WTC11 (cell line): ENCODE measurements around the gene CPB2. TPM values are rescaled to one million over a fixed set of nuclear protein-coding genes. Genes with fewer than 3 reads are reported as not detected.

ENCODE experiments used
- ATAC-seq: fragments of 200-7000 bp; cut with Tn5 transposase; 2 replicates; pipeline ENCODE4 v1.10.0; 2021; ENCODE audit warnings: mild to moderate bottlenecking, moderate library complexity
- CTCF ChIA-PET: fragments of 300-600 bp; sonication (Branson Sonifier 250); formaldehyde crosslinking; loops from one replicate; lab custom pipeline; 2021; ENCODE audit warnings: antibody characterized with exemption; lab: Charles Lee
- POLR2A ChIA-PET: fragments of 350-600 bp; sonication (Branson Sonifier 250); formaldehyde crosslinking; loops from one replicate; lab custom pipeline; 2021; ENCODE audit warnings: antibody characterized with exemption; lab: Charles Lee
- DNase-seq: peaks from one replicate; pipeline ENCODE4 v3.0.0; 2021; ENCODE audit warnings: low spot score
- H3K27ac Mint-ChIP-seq: 2 replicates; pipeline ENCODE4 v1.8.0; 2021; ENCODE audit warnings: mixed read lengths
- H3K27me3 Mint-ChIP-seq: 2 replicates; pipeline ENCODE4 v1.8.0; 2021; ENCODE audit warnings: low read depth, mild to moderate bottlenecking, moderate library complexity, mixed read lengths
- H3K36me3 Mint-ChIP-seq: 2 replicates; pipeline ENCODE4 v1.8.0; 2021; ENCODE audit warnings: mixed read lengths
- H3K4me1 Mint-ChIP-seq: 2 replicates; pipeline ENCODE4 v1.8.0; 2022; ENCODE audit warnings: mixed read lengths
- H3K4me3 Mint-ChIP-seq: 2 replicates; pipeline ENCODE4 v1.8.0; 2021; ENCODE audit warnings: mild to moderate bottlenecking, moderate library complexity, mixed read lengths
- H3K9me3 Mint-ChIP-seq: 2 replicates; pipeline ENCODE4 v1.8.0; 2021; ENCODE audit warnings: mixed read lengths
- ATF1 ChIP-seq: sonication (generic); formaldehyde crosslinking; IDR thresholded peaks from 2 replicates; pipeline ENCODE4 v1.8.1; 2023; ENCODE audit warnings: mild to moderate bottlenecking, moderate library complexity, missing genetic modification reagents
- ELF4 ChIP-seq: sonication (generic); formaldehyde crosslinking; IDR thresholded peaks from 2 replicates; pipeline ENCODE4 v1.8.1; 2022; ENCODE audit warnings: low read depth, mild to moderate bottlenecking, moderate library complexity, missing genetic modification reagents
- FOXK1 ChIP-seq: sonication (generic); formaldehyde crosslinking; IDR thresholded peaks from 2 replicates; pipeline ENCODE4 v1.8.0; 2022; ENCODE audit warnings: mild to moderate bottlenecking, moderate library complexity, missing genetic modification reagents
- GABPB1 ChIP-seq: sonication (generic); formaldehyde crosslinking; IDR thresholded peaks from 2 replicates; pipeline ENCODE4 v1.8.1; 2023; ENCODE audit warnings: mild to moderate bottlenecking, missing genetic modification reagents
- MYBL2 ChIP-seq: sonication (generic); formaldehyde crosslinking; IDR thresholded peaks from 2 replicates; pipeline ENCODE4 v1.8.1; 2023; ENCODE audit warnings: mild to moderate bottlenecking, moderate library complexity, missing genetic modification reagents
- NFATC4 ChIP-seq: fragments of 250-450 bp; sonication (Bioruptor Pico); IDR thresholded peaks from 2 replicates; pipeline ENCODE4 v1.9.0; 2021; ENCODE audit warnings: mild to moderate bottlenecking
- RORB ChIP-seq: fragments of 250-450 bp; sonication (Bioruptor Pico); IDR thresholded peaks from 2 replicates; pipeline ENCODE4 v1.9.0; 2021; ENCODE audit warnings: mild to moderate bottlenecking
- SOX15 ChIP-seq: fragments of 250-450 bp; sonication (Bioruptor Pico); IDR thresholded peaks from 2 replicates; pipeline ENCODE4 v1.9.0; 2021; ENCODE audit warnings: mild to moderate bottlenecking
- ZBTB21 ChIP-seq: sonication (generic); formaldehyde crosslinking; IDR thresholded peaks from 2 replicates; pipeline ENCODE4 v1.8.1; 2023; ENCODE audit warnings: mild to moderate bottlenecking, missing genetic modification reagents, borderline replicate concordance
- ZNF121 ChIP-seq: sonication (generic); formaldehyde crosslinking; IDR thresholded peaks from 2 replicates; pipeline ENCODE4 v1.8.0; 2023; ENCODE audit warnings: missing genetic modification reagents
- ZNF232 ChIP-seq: sonication (generic); formaldehyde crosslinking; IDR thresholded peaks from 2 replicates; pipeline ENCODE4 v1.8.0; 2022; ENCODE audit warnings: mild to moderate bottlenecking, missing genetic modification reagents
- ZNF423 ChIP-seq: fragments of 250-450 bp; sonication (Bioruptor Pico); IDR thresholded peaks from 2 replicates; pipeline ENCODE4 v2.1.2; 2022; ENCODE audit warnings: mild to moderate bottlenecking, moderate library complexity
- total RNA-seq: library from RNA; stranded (reverse); gene quantifications from 3 replicates; pipeline ENCODE4 v1.2.3, GENCODE V29; 2021
- TF ChIP-seq, protein P1 (sequence below): sonication (generic); formaldehyde crosslinking; IDR thresholded peaks from 2 replicates; pipeline ENCODE4 v1.8.0; 2023; ENCODE audit warnings: missing genetic modification reagents
- TF ChIP-seq, protein P2 (sequence below): sonication (generic); formaldehyde crosslinking; IDR thresholded peaks from 2 replicates; pipeline ENCODE4 v1.8.1; 2022; ENCODE audit warnings: mild to moderate bottlenecking, moderate library complexity, missing genetic modification reagents
- TF ChIP-seq, protein P3 (sequence below): sonication (generic); formaldehyde crosslinking; IDR thresholded peaks from 2 replicates; pipeline ENCODE4 v1.8.1; 2023; ENCODE audit warnings: mild to moderate bottlenecking, missing genetic modification reagents, borderline replicate concordance
- TF ChIP-seq, protein P4 (sequence below): fragments of 250-450 bp; sonication (Bioruptor Pico); IDR thresholded peaks from 2 replicates; pipeline ENCODE4 v1.8.0; 2021; ENCODE audit warnings: mild to moderate bottlenecking
- TF ChIP-seq, protein P5 (sequence below): sonication (generic); formaldehyde crosslinking; IDR thresholded peaks from 2 replicates; pipeline ENCODE4 v1.8.1; 2023; ENCODE audit warnings: mild to moderate bottlenecking, moderate library complexity, missing genetic modification reagents
- TF ChIP-seq, protein P6 (sequence below): fragments of 250-450 bp; sonication (Bioruptor Pico); IDR thresholded peaks from 2 replicates; pipeline ENCODE4 v1.9.0; 2021; ENCODE audit warnings: mild to moderate bottlenecking, borderline replicate concordance

CPB2 gene
- total RNA-seq, 1 experiment from 2014 or later: 0.33 TPM

DNA sequence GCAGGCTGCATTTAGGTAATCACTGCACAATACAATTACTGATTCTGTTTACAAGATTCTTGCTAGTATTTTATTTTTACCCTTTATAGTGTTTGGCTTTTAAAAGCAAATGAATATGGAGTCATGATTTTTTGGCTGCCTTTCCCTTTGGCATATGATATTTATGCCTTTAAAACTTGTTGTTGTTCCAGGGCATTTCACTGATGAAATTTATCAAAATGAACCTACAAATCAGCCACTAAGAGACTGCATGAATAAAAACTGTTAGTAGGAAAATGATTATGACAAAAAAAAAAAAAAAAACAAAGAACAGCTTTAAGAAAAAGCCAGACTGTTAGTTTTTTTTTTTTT lies 2.6 kb downstream of the CPB2 start (continued):
- TF ChIP-seq, protein P1, sequence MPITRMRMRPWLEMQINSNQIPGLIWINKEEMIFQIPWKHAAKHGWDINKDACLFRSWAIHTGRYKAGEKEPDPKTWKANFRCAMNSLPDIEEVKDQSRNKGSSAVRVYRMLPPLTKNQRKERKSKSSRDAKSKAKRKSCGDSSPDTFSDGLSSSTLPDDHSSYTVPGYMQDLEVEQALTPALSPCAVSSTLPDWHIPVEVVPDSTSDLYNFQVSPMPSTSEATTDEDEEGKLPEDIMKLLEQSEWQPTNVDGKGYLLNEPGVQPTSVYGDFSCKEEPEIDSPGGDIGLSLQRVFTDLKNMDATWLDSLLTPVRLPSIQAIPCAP (CRISPR knock-in tag): no peak
- TF ChIP-seq, protein P2, sequence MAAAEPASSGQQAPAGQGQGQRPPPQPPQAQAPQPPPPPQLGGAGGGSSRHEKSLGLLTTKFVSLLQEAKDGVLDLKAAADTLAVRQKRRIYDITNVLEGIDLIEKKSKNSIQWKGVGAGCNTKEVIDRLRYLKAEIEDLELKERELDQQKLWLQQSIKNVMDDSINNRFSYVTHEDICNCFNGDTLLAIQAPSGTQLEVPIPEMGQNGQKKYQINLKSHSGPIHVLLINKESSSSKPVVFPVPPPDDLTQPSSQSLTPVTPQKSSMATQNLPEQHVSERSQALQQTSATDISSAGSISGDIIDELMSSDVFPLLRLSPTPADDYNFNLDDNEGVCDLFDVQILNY (CRISPR knock-in tag): no peak
- TF ChIP-seq ZBTB21 (CRISPR knock-in tag) (no peak), SOX15 (CRISPR knock-in tag) (no peak)

DNA sequence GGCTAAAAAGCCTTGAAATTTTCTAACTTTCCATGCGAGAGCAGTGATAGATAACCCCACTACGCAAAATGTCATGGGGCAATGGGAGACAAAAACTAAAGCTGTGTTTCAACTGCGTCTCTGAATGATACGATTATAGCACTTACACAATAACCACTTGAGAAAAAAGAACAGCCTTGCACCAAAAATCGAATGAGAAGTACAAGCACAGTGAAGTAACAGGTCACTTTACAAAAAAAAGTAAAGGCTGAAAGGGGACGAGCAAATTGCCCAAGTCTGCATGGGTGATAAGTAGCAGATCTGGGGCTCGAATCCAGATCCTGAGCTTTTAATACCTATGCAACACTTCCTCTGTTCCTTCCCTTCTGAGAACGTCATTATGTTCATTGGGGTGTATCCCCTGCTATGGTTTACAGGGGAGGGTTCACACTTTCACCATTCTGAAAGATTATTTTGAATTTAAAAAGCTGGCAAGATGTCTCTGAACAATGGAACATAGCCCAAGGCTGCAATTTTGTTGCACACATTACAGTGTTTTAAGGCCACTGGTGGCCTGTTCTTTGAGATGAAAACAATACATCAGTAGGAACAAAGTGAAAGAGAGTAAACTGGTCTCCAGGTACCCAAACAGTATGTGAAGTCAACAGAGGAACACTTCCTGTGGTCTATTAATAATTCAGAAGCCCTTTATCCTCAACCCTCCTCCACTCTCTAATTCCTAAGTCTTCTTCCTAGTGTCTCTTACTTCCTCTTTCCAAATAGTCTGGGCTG lies 3.2 kb downstream of the CPB2 start:
- no peak for DNase-seq
- TF ChIP-seq, protein P3, sequence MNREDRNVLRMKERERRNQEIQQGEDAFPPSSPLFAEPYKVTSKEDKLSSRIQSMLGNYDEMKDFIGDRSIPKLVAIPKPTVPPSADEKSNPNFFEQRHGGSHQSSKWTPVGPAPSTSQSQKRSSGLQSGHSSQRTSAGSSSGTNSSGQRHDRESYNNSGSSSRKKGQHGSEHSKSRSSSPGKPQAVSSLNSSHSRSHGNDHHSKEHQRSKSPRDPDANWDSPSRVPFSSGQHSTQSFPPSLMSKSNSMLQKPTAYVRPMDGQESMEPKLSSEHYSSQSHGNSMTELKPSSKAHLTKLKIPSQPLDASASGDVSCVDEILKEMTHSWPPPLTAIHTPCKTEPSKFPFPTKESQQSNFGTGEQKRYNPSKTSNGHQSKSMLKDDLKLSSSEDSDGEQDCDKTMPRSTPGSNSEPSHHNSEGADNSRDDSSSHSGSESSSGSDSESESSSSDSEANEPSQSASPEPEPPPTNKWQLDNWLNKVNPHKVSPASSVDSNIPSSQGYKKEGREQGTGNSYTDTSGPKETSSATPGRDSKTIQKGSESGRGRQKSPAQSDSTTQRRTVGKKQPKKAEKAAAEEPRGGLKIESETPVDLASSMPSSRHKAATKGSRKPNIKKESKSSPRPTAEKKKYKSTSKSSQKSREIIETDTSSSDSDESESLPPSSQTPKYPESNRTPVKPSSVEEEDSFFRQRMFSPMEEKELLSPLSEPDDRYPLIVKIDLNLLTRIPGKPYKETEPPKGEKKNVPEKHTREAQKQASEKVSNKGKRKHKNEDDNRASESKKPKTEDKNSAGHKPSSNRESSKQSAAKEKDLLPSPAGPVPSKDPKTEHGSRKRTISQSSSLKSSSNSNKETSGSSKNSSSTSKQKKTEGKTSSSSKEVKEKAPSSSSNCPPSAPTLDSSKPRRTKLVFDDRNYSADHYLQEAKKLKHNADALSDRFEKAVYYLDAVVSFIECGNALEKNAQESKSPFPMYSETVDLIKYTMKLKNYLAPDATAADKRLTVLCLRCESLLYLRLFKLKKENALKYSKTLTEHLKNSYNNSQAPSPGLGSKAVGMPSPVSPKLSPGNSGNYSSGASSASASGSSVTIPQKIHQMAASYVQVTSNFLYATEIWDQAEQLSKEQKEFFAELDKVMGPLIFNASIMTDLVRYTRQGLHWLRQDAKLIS (CRISPR knock-in tag): no peak
- no peak for TF ChIP-seq ZNF423 (CRISPR knock-in tag)
- no peak for TF ChIP-seq FOXK1 (CRISPR knock-in tag)
- TF ChIP-seq GABPB1 (CRISPR knock-in tag): no peak
- TF ChIP-seq, protein P4, sequence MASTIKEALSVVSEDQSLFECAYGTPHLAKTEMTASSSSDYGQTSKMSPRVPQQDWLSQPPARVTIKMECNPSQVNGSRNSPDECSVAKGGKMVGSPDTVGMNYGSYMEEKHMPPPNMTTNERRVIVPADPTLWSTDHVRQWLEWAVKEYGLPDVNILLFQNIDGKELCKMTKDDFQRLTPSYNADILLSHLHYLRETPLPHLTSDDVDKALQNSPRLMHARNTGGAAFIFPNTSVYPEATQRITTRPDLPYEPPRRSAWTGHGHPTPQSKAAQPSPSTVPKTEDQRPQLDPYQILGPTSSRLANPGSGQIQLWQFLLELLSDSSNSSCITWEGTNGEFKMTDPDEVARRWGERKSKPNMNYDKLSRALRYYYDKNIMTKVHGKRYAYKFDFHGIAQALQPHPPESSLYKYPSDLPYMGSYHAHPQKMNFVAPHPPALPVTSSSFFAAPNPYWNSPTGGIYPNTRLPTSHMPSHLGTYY: no peak
- TF ChIP-seq MYBL2 (CRISPR knock-in tag): no peak
- TF ChIP-seq RORB (CRISPR knock-in tag): no peak
- TF ChIP-seq, protein P5, sequence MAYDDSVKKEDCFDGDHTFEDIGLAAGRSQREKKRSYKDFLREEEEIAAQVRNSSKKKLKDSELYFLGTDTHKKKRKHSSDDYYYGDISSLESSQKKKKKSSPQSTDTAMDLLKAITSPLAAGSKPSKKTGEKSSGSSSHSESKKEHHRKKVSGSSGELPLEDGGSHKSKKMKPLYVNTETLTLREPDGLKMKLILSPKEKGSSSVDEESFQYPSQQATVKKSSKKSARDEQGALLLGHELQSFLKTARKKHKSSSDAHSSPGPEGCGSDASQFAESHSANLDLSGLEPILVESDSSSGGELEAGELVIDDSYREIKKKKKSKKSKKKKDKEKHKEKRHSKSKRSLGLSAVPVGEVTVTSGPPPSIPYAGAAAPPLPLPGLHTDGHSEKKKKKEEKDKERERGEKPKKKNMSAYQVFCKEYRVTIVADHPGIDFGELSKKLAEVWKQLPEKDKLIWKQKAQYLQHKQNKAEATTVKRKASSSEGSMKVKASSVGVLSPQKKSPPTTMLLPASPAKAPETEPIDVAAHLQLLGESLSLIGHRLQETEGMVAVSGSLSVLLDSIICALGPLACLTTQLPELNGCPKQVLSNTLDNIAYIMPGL: no peak
- TF ChIP-seq NFATC4: no peak
- no peak for TF ChIP-seq ELF4
- no peak for TF ChIP-seq ZNF121 (CRISPR knock-in tag)
- TF ChIP-seq, protein P6, sequence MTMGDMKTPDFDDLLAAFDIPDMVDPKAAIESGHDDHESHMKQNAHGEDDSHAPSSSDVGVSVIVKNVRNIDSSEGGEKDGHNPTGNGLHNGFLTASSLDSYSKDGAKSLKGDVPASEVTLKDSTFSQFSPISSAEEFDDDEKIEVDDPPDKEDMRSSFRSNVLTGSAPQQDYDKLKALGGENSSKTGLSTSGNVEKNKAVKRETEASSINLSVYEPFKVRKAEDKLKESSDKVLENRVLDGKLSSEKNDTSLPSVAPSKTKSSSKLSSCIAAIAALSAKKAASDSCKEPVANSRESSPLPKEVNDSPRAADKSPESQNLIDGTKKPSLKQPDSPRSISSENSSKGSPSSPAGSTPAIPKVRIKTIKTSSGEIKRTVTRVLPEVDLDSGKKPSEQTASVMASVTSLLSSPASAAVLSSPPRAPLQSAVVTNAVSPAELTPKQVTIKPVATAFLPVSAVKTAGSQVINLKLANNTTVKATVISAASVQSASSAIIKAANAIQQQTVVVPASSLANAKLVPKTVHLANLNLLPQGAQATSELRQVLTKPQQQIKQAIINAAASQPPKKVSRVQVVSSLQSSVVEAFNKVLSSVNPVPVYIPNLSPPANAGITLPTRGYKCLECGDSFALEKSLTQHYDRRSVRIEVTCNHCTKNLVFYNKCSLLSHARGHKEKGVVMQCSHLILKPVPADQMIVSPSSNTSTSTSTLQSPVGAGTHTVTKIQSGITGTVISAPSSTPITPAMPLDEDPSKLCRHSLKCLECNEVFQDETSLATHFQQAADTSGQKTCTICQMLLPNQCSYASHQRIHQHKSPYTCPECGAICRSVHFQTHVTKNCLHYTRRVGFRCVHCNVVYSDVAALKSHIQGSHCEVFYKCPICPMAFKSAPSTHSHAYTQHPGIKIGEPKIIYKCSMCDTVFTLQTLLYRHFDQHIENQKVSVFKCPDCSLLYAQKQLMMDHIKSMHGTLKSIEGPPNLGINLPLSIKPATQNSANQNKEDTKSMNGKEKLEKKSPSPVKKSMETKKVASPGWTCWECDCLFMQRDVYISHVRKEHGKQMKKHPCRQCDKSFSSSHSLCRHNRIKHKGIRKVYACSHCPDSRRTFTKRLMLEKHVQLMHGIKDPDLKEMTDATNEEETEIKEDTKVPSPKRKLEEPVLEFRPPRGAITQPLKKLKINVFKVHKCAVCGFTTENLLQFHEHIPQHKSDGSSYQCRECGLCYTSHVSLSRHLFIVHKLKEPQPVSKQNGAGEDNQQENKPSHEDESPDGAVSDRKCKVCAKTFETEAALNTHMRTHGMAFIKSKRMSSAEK: no peak
- no peak for TF ChIP-seq ATF1 (CRISPR knock-in tag)
- TF ChIP-seq ZNF232 (CRISPR knock-in tag): no peak
- Mint-ChIP-seq H3K27me3 (no peaks in the 10 kb centered on the region), H3K27ac (no peak overlapping the region), H3K4me1 (peaks cover 7% of the 10 kb centered on the region), H3K4me3 (no peak overlapping the region), H3K36me3 (no peaks in the 10 kb centered on the region), H3K9me3 (no peaks in the 10 kb centered on the region)
- ChIA-PET CTCF (interaction anchor here (1.4 kb wide), 1 partner anchor 25 kb away, joined by 6 read pairs; no protein-coding TSS in a partner anchor), POLR2A (interaction anchor here (0.6 kb wide), 1 partner anchor 158 kb away, joined by 3 read pairs; no protein-coding TSS in a partner anchor)
- ATAC-seq: no peak
